ENCODE data around the gene TRPM5.

GRCh38 chr11:2404735-2405196 lies 39.5 kb downstream of the TRPM5 start:
- no peak for TF ChIP-seq YY1 (IDR thresholded peaks at IDR 0.05; ENCODE audit: low read depth)
- no peak for TF ChIP-seq RAD21 (IDR thresholded peaks at IDR 0.05; ENCODE audit: low read length)
- no peak for TF ChIP-seq CTCF (IDR thresholded peaks at IDR 0.05)
- TF ChIP-seq RCOR1 (IDR thresholded peaks at IDR 0.05; ENCODE audit: low read length): no peak
- TF ChIP-seq TAF1 (IDR thresholded peaks at IDR 0.05; ENCODE audit: borderline replicate concordance, low read depth, low read length): no peak
- TF ChIP-seq USF2 (IDR thresholded peaks at IDR 0.05; ENCODE audit: borderline replicate concordance, low read depth, low read length): no peak
- no peak for TF ChIP-seq JUND (IDR thresholded peaks at IDR 0.05)

All from SK-N-SH (cell line).